ENCODE results near the gene NEAT1. TPM values are rescaled to one million over a fixed set of nuclear protein-coding genes. Genes with fewer than 3 reads are reported as not detected.
"Not testable (repeated sequence)": the region's sequence is repeated elsewhere in the genome, so short reads cannot be mapped to it uniquely, and the experiment has no call there.

Gene NEAT1
- total RNA-seq, 1 donor from 2014 or later = 425 TPM

DNA sequence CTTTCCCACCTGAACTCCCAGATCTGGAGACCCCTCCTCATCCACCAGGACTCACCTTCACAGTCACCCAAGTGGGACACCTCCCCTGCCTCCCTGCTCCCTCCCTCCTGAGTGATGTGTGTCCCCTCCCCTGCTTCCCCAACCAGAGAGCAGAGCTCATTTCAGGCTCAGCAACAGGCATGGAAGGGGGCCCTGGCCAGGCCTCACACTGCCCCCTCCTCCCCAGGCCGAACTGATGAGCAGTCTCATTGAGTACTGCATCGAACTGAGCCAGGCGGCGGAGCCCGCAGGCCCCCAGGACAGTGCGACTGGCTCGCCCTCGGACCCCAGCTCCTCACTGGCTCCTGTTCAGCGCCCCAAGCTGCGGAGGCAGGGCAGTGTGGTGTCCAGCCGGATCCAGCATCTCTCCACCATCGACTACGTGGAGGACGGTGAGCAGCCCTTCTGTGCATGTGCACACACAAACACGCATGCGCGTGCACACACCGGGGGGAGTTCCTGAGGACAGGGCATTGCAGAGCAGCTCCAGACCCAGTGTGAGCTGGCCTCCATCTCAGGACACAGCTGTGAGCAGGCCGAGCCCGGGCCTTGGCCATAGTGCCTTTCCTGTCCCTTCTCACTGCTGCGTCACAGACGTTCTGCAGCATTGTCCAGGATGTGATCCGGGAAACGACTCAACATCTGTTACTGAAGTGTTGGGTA lies 17.8 kb upstream of the NEAT1 start:
- DNase-seq (ENCODE audit: extremely low read depth, low read depth, low spot score) = no peak

DNA sequence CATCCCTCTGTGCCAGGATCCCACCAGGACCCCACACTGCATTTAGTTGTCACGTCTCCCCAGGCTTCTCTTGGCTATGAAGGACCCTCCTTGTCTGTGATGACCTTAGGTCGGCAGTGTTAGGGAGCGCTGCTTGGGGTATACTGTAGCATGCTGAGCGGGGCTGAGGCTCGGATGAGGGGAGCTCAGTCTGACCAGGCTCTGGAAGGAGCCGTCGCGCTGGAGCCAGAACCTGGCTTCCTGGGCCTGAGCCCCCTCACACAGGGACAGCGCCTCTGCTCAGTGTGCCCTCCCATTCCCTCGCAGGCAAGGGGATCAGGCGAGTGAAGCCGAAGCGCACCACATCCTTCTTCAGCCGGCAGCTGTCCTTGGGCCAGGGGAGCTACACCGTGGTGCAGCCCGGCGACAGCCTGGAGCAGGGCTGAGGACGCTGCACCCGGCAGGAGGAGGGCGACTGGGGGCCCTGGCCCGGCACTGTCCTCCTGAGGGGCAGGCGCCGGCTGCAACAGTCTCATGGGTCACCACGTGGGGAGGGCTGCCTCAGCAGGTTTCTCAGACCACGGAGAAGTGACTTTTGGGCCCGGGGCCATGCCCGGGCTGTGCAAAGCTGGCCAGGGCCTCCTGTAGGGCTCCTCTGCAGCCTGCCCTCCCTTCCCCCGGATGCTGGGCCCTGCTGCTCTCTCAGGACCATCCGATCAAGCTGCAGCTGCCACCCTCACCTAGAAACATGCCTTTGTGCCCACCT lies 11.5 kb upstream of the NEAT1 start:
- no peak for DNase-seq (ENCODE audit: extremely low read depth, low read depth, low spot score)

DNA sequence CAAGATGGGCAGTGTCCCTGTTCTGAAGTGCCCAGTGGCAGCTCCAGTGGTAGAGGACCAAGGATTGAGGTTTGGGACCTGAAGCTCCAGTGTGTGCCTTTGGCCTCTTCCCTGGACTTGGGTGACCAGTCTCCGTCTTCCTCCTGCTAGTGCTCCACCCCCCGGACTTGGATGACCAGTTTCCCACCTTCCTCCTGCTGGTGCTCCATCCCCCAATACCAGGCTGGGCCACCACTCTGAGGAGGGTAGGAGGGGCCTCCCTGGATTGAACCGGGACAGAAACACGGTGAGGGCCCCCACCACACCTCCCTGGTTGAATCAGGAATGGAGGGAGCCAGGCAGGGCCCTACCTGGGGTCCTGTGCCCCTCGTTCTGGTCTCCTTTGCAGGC lies 10.9 kb upstream of the NEAT1 start:
- no peak for DNase-seq (ENCODE audit: extremely low read depth, low read depth, low spot score)

DNA sequence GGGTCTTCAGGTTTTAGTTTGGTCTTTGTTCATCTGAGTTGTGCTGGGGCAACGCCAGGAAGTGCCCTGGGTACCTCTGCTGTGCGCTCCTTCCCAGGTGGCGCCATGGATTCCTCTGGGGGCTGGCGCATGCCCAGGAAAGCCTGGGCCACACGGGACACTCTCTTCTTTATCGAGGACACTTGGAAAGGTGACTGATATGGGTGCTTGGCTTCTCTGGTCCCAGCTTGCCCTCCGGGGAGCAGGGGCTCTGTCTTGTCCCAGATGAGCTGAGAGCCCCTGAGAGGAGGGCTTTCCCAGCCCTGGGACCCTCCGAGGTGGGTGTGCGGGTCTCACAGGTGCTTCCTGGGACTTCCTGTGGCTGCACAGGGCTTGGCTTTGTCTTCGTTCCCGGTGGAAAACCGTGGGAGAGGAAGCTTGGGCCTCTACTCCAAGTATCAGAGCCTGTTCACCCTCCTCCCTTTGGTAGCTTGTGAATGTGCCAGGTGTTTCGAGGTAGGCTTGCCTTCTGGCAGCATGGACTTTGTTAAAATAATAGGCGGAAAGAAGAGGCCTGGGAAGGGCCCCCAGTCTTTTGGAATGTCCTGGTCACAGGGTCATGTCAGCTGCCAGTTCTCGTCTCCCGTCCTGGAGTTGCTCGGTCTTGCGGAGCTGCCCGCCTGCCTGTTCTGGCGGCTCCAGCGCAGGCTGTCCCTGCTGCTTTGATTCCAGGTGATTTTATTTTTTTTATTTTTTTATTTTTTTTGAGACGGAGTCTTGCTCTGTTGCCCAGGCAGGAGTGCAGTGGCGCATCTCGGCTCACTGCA lies 10.1 kb upstream of the NEAT1 start:
- no peak for DNase-seq (ENCODE audit: extremely low read depth, low read depth, low spot score)

DNA sequence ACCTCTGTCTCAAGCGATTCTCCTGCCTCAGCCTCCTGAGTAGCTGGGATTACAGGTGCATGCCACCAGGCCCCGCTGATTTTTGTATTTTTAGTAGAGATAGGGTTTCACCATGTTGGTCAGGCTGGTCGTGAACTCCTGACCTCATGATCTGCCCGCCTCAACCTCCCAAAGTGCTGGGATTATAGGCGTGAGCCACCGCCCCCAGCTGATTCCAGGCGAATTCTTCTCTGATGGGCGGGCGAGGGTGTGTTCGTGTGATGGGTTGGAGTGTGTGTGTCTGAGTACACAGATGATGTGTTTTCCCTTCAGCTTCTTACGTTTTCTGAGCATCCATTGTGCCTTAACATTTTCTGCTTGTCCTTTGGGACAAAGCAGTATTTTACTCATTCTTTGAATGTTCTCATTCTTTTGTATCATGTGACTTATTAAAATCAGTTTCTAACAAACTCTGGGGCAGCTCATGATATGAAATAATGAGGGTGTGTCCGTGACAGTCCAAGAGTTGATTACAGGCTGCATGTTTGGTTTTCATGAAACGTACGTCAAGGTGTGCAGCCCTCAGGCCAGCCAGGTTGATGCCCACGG lies 9.4 kb upstream of the NEAT1 start:
- DNase-seq (ENCODE audit: extremely low read depth, low read depth, low spot score) = not testable (repeated sequence)

DNA sequence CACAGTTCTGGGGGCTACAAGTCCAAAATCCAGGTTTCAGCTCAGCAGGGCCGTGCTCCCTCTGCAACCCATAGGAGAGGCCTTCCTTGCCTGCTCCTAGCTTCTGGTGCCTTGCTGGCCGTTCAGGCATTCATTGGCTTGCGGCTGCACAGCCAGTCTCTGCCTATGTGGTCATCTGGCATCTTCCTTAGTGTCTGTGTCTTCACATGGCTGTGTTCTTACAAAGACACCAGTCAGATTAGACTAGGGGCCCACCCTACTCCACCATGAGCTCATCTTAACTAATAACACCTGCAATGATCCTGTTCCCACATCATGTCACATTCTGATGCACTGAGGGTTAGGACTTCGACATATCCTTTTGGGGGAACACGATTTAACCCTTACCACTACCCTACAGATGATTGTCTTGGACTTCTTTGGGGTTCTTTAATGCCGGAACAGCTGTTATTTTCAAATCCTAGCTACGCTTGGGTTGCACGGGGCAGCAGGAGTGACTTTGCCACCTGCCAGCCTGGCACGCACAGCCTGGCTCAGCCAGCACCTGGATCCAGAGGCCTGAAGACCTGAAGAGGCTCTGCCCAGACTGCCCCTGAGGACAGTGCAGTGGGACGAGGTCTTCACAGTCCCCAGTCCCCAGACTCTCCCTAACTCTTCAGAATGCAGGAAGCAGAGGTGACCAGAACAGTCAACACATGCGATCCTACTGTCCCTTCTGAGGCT lies 7.7 kb upstream of the NEAT1 start:
- DNase-seq (ENCODE audit: extremely low read depth, low read depth, low spot score) = no peak

DNA sequence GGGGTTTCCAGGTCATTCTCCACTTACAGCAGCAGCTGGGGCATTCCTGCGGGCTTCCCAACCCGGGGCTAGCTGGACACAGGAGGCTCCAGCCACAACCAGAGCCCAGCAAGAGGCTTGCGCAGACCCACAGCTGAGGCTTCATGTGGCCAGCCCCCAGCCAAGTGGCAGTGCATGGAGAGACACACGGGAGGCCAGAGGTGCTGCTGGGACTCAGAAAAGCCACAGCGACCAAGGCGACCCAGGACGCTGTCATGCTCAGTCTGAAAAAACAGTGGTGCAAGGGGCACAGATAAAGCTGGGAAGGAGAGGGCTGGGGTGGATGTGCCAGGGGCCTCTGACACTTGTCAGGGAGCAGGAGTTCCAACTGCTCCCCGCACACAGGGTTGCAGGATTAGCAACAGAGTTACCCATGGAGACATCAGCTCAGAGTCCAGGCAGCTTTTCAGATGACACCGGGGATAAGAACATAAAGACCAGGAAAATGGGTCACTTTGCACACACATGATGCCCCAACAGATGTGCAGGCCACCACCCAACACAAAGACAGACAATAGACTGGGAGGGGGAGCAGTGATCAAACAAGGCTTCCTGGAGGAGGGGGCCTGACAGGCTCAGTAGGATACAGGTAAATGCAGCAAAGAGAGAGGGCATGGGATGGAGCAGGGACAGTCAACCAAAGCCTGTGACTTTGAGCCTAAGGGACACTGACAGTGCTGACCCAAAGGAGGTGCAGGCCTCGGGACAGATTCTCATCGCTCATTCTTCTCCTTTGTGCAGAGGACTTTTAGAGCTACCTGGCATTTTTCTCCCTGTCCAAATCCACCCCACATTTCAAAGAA lies 6.9 kb upstream of the NEAT1 start:
- DNase-seq (ENCODE audit: extremely low read depth, low read depth, low spot score) = no peak

DNA sequence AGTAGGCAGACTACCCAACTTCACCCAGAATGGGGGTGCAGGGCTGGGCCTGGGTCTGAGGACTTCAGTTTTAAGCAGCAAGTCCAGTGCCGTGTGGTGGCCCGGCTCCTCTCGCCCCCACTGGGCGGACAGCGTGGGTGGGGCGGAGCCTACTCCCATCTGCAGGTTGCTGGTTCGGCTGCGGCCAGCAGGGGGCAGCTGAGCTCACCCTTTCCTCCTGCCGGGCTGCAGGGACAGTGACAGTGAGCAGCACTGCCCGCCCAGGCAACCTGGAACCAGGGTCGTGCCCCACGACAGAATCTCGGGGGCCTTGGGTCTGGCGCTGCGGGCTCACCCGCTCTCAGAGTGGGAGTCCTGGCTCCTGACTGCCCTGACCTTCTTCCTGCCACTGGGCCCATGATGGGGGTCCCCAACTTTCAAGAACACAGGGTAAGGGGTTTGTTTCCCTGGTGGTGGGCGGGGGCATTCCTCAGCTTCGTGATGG lies 6.2 kb upstream of the NEAT1 start:
- no peak for DNase-seq (ENCODE audit: extremely low read depth, low read depth, low spot score)

DNA sequence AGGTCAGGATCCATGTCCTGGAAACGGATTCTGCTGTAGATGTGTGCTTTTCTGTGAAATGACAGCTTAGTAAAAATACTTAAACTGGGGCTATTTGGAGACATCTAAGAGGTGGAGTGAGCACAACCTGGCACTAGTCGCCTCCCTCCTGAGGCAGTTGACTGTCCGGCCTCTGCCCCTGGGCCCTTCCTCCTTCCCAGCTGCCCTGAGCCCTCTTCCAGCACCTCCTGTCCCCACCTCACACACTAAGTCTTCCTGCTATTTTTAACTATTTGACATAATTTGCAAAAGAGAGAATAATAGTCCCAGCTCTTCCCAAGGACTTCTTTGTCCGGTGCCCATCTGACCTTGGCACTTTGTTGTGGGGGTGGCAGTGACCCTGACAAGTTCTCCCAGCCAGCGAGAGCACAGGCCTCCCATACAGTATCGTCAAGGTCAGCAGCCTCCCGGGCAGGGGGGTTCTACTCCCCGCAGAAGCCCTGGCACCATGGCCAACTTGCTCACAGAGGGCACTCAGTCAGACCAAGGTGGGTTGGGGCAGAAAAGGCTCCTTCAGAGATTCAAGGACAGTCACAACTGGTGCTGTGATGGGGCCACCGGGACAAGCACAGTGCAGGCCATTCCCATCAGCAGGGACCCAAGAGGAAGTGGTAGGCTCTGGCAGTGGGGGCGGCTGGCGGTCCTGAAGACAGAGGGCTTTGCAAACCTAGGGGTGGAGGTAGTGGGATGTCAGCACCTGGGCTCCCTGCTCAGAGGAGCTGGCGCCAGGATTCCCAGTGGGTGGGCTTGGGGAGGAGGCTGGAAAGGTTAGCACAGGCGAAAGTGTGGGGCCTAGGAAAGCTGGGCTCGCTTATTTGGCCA lies 5.5 kb upstream of the NEAT1 start:
- DNase-seq (ENCODE audit: extremely low read depth, low read depth, low spot score) = no peak

DNA sequence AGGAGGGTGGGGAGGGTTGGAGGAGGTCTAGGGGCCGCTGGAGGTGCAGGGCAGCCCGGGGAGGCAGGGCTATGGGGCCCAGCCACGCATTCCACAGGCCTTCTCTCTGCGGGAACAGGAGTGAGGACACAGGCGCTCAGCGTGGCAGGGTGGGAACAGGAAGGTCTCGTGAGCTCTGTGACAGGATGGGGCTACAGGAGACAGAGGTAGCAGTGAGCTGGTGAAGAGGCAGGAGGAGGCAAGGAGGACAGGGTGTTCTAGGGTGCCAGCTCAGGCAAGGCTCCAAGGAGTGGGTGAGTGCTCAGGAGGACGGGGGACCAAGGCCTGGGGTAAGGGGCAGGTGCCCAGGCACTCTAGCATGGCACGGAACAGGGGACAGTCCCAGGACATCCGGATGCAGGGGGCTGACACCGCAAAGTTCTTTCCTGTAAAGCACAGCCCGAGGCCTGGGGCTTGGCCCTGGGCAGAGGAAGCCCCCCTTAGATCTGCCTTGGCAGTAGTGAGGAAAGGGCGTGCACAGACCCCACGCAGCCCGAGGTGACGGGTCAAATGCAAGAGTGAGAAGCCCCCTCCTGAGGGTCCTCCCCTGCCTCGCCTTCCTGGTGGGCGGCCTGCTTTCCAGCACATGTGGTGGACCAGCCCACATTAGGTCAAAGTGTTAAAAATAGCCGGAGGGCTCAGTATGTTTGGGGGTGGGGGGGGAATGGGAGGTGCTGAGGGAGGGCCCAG lies 4.7 kb upstream of the NEAT1 start:
- DNase-seq (ENCODE audit: extremely low read depth, low read depth, low spot score) = no peak

DNA sequence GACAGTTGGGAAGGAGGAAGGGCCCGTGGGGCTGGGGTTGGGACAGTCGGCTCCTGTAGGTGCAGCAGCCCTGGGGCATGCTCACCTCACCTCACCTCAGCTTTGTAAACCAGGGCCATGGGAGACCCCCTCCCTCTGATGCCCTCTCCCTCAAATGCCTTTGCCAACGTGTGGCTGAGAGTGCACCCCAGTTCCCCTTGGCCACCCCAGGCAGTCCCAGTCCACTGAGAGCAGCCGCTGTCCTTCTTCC lies 4.2 kb upstream of the NEAT1 start:
- no peak for DNase-seq (ENCODE audit: extremely low read depth, low read depth, low spot score)

DNA sequence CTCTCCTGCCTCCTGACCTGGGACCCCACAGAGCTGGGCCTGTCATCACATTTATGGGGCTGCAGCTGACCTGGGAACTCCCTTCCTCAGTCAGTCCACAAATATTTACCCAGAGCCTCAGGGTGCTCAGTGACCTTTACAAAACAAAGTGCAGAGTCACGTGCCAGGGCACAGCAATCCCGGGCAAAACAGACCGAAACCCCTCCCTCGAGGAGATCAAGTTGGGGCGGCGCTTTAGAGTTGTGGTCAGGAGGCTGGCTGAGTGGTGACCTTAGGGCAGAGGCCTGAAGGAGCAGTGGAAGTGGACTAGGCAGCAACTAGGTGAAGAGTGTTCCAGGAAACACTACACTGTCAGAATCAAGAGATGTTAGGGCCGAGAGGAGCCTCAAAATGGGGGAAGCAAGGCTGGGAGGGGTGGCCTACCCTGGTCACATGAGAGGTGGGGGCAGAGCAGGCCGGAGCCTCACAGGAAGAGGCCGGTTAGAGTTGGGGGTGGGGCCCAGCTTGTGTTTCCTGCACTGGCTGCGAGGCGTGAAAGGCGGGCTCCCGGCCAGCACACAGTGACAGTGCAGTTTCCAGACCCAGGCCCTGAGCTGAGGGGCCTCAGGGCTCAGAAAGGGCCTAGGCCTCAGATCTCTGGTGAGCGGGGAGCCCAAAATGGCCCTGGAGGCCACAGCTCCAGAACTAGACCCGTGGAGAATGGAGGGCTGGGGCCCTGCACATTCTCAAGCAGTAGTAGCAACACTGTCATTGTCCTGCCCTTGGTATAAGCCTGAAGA lies 3.7 kb upstream of the NEAT1 start:
- no peak for DNase-seq (ENCODE audit: extremely low read depth, low read depth, low spot score)

DNA sequence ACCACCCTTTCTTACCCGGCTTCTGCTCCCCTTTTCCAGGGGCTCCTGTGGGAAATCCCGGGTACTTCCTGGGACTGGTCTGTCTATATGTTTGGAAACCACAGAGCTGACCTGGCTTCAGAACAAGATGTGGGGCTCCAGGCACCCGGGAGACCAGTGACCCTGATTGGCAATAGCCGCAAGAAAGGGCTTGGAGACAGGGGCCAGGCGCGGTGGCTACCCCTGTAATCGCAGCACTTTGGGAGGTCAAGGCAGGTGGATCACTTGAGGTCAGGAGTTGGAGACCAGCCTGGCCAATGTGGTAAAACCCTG lies 3.2 kb upstream of the NEAT1 start:
- DNase-seq (ENCODE audit: extremely low read depth, low read depth, low spot score) = no peak

DNA sequence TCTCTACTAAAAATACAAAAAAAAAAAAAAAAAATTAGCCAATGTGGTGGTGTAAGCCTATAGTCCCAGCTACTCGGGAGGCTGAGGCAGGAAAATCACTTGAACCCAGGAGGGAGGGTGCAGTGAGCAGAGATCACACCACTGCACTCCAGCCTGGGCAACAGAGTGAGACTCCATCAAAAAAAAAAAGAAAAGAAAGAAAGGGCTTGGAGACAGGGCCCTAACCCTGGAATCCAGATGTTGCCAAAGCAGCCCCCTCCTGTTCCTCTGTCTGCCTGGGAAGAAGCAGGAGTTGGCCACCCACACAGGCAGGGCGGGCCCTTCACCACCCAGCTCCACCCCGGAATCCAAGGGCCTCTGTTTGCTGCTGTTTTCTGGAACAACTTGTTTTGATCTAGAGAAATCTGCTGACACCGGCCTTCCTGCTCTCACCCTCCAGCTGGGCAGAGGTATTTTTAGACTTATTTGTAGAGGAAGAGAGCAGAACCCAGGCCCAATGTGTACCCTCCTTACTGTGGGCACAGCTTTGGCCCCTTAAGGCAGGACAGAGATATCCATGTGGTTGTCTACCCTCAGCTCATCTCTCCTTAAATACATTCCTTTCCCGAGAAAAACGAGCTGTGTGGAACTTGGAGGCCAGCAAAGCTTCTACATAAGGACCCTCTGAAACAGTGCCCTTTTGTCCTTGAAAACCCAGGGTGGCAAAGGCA lies 2.7 kb upstream of the NEAT1 start:
- no peak for DNase-seq (ENCODE audit: extremely low read depth, low read depth, low spot score)

DNA sequence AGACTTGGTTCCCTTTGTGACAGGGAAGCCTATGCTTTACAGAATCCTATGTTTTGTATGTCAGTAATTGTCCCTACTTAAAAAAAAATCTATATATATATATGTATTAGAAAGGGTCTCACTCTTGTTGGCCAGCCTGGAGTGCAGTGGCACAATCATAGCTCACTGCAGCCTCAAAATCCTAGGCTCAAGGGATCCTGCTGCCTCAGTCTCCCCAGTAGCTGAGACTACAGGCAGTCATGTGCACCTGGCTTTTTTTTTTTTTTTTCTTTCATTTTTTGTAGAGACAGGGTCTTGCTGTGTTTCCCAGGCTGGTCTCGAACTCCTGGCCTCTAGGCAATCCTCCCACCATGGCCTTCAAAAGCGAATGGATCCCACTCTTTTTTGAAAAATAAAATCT lies 2.1 kb upstream of the NEAT1 start:
- no peak for DNase-seq (ENCODE audit: extremely low read depth, low read depth, low spot score)

DNA sequence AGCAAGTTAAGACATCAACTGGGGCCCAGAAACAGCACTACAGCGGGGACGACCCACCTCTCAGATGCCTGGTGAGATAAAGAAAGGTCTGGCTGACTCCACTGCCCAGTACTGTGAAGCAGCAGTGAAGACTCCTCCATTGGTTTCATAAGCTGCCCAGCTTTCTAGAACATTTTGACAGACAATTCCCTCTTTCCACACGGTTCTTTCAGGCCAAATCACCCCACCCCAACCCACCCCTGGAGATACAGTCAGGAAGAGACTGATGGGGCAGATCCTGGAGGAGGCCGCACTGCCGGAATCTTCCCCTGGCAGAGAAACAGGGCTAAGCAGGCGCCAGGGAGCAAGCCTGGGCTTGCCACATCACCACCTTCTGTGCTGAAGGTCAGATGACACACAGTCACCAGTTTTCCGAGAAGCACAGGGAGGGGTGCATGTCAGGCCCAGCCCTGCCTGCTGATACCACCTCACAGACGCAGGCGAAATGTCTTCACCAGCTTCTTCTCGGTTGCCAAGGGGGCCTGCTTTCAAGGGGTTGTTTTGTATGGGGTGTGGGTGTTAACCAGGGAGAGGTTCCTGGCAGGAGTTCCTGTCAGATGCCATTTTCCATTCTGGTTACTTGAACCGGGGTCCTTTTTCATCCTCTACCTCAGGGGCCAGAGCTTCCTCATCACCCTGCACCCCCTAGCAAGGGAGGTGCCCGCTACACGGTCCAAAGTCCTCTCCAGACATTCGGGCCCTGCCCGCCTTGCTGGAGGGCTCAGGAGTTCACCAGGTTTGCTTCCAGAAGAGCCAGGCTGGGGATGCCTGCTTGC lies 1.4 kb upstream of the NEAT1 start:
- no peak for DNase-seq (ENCODE audit: extremely low read depth, low read depth, low spot score)
